Caco-2 (cell line): Measurements from ENCODE around the gene C1QTNF8. TPM values are rescaled to one million over a fixed set of nuclear protein-coding genes. Genes with fewer than 3 reads are reported as not detected.

Experiments used
- BruUV-seq: library from RNA; stranded (reverse); fragments of 400-500 nt; replicated peaks from 2 replicates; lab custom pipeline; 2021; lab: Mats Ljungman, UMichigan
- CTCF ChIA-PET: fragments of 300-600 bp; sonication (Branson Sonifier 250); formaldehyde crosslinking; loops from one replicate; lab custom pipeline; 2022; ENCODE audit warnings: antibody characterized with exemption; lab: Charles Lee
- POLR2A ChIA-PET: fragments of 300-600 bp; sonication (Branson Sonifier 250); formaldehyde crosslinking; loops from one replicate; lab custom pipeline; 2022; ENCODE audit warnings: antibody characterized with exemption; lab: Charles Lee
- DNase-seq, 2 experiments: peaks; one replicate each; pipeline versions ENCODE4 v3.0.0 to v3.0.0-alpha.2; 2020 to 2022
- H3K27me3 ChIP-seq: replicated peaks from 2 replicates; pipeline ENCODE4 v1.6.0; 2011; ENCODE audit warnings: low read length; ENCODE audit not compliant: control insufficient read depth, insufficient read depth
- H3K36me3 ChIP-seq: 2 replicates; pipeline ENCODE4 v1.5.1; 2011; ENCODE audit warnings: low read length; ENCODE audit not compliant: control insufficient read depth, insufficient read depth
- H3K4me1 ChIP-seq: fragments of 250-450 bp; sonication (Bioruptor Pico); 2 replicates; pipeline ENCODE4 v1.5.1; 2020; ENCODE audit warnings: mild to moderate bottlenecking
- H3K4me3 ChIP-seq: 2 replicates; pipeline ENCODE4 v1.5.1; 2011; ENCODE audit warnings: low read depth, mild to moderate bottlenecking, control low read depth, low read length
- H3K9me3 ChIP-seq: fragments of 250-450 bp; sonication (Bioruptor Pico); 2 replicates; pipeline ENCODE4 v1.5.1; 2020; ENCODE audit warnings: mild to moderate bottlenecking, moderate library complexity
- H3K27ac Mint-ChIP-seq: one replicate; pipeline ENCODE4 v1.8.0; 2022; ENCODE audit warnings: mixed read lengths; ENCODE audit not compliant: unreplicated experiment
- H3K27me3 Mint-ChIP-seq: one replicate; pipeline ENCODE4 v1.8.0; 2022; ENCODE audit warnings: mixed read lengths; ENCODE audit not compliant: insufficient read depth, unreplicated experiment
- H3K36me3 Mint-ChIP-seq: one replicate; pipeline ENCODE4 v1.8.0; 2022; ENCODE audit warnings: mild to moderate bottlenecking, mixed read lengths; ENCODE audit not compliant: insufficient read depth, unreplicated experiment
- H3K4me1 Mint-ChIP-seq: one replicate; pipeline ENCODE4 v1.8.0; 2022; ENCODE audit warnings: low read depth, mixed read lengths; ENCODE audit not compliant: unreplicated experiment
- H3K4me3 Mint-ChIP-seq: one replicate; pipeline ENCODE4 v1.8.0; 2022; ENCODE audit warnings: mild to moderate bottlenecking, moderate library complexity, mixed read lengths; ENCODE audit not compliant: unreplicated experiment
- H3K9me3 Mint-ChIP-seq: one replicate; pipeline ENCODE4 v1.8.0; 2022; ENCODE audit warnings: mixed read lengths; ENCODE audit not compliant: unreplicated experiment
- CTCF ChIP-seq, 2 experiments: fragments of 200-600 bp in 1 of 2; IDR thresholded peaks; 1 replicate in 1 of 2; 2 replicates in 1 of 2; pipeline versions ENCODE4 v1.5.1 to v1.8.0; 2011 to 2022; ENCODE audit warnings: antibody characterized with exemption in 1 of 2, control low read depth in 1 of 2, inconsistent platforms in 1 of 2, low read depth in 1 of 2, low read length in 1 of 2, mild to moderate bottlenecking in 1 of 2, moderate library complexity in 1 of 2; ENCODE audit not compliant: insufficient read depth in 1 of 2, severe bottlenecking in 1 of 2, unreplicated experiment in 1 of 2
- intact Hi-C: fragments of 100-400 bp; cut with micrococcal nuclease; formaldehyde crosslinking; loops from one replicate; pipeline ENCODE4 v1.10.0; 2022; ENCODE audit not compliant: unreplicated experiment
- total RNA-seq: library from RNA; stranded (reverse); gene quantifications from 2 replicates; pipeline ENCODE4 v1.2.3, GENCODE V29; 2022

The C1QTNF8 gene
- total RNA-seq, 1 experiment from 2014 or later: not detected

GRCh38 chr16:1061769-1062505 is 34.1 kb downstream of the C1QTNF8 start:
- TF ChIP-seq CTCF (IDR thresholded peaks at IDR 0.05; ENCODE audit: insufficient read depth in 1 of 2, low read depth in 1 of 2, low read length in 1 of 2, severe bottlenecking in 1 of 2, unreplicated experiment in 1 of 2): no peak
- H3K9me3 Mint-ChIP-seq: no peaks in the 10 kb centered on the region
- Histone ChIP-seq H3K4me3 (no peak overlapping the region), H3K36me3 (no peaks in the 10 kb centered on the region), H3K27me3 (no peaks in the 10 kb centered on the region), H3K4me1 (no peaks in the 10 kb centered on the region), H3K9me3 (no peaks in the 10 kb centered on the region)
- ChIA-PET POLR2A (no interaction called here), CTCF (no interaction called here)
- no TSS peak for BruUV-seq
- H3K36me3 Mint-ChIP-seq: no peaks in the 10 kb centered on the region
- H3K4me3 Mint-ChIP-seq: no peak overlapping the region
- no peak for DNase-seq
- intact Hi-C loops: no loop called here
- no peak overlapping the region for H3K27ac Mint-ChIP-seq
- no peaks in the 10 kb centered on the region for H3K4me1 Mint-ChIP-seq
- peaks cover 10% of the 10 kb centered on the region for H3K27me3 Mint-ChIP-seq

DNA sequence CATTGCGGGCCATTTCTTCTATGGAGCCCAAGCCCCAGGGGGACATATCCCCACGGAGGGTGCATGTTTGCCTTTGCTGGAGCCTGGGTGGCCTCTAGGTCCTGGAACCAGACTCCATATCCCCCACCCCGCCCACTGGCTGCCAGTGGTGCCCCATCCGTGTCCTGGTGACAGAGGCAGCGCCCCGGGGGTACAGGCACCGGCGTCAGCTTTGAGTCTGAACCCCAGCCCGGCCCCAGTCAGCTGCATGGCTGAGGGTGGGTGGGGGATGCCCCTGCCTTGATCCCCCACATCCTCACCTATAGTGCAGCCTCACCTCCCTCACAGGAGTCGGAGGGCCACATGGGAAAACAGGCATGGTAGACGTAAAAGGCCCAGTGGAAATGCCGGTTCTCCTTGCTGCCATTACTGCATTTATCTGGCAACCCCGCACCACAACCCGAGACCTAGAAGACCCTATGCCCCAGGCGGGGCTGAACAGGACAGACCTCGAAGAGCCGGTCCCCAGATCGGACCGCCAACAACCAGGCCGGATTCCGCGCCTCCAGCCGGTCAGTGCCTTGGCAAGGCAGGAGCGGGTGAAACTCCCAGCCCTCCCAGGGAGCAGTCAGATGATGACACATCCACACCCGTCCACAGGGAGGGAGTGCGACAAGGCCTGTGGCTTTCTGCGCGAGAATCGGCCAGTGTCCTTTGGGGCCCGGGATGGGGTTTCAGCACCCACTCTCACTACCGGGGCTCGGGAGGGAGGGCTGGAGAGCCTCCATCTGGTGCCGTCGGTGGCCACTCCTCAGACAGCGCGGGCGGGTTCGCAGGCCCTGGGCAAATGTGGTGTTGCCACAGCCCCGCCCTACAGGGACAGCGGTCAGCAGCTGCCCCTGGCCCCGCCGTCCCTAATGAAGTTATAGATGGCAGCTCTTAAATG is 35.4 kb downstream of the C1QTNF8 start:
- no peak overlapping the region for H3K4me3 Mint-ChIP-seq
- no TSS peak for BruUV-seq
- Histone ChIP-seq H3K4me3 (no peak overlapping the region), H3K36me3 (no peaks in the 10 kb centered on the region), H3K27me3 (no peaks in the 10 kb centered on the region), H3K9me3 (no peaks in the 10 kb centered on the region), H3K4me1 (no peaks in the 10 kb centered on the region)
- H3K27ac Mint-ChIP-seq: no peak overlapping the region
- intact Hi-C loops: no loop called here
- H3K9me3 Mint-ChIP-seq: no peaks in the 10 kb centered on the region
- CTCF ChIA-PET: no interaction called here
- no peaks in the 10 kb centered on the region for H3K4me1 Mint-ChIP-seq
- H3K27me3 Mint-ChIP-seq: peaks cover 7% of the 10 kb centered on the region
- no peak for DNase-seq
- POLR2A ChIA-PET: no interaction called here
- TF ChIP-seq CTCF (IDR thresholded peaks at IDR 0.05; ENCODE audit: insufficient read depth in 1 of 2, low read depth in 1 of 2, low read length in 1 of 2, severe bottlenecking in 1 of 2, unreplicated experiment in 1 of 2): no peak
- no peaks in the 10 kb centered on the region for H3K36me3 Mint-ChIP-seq

GRCh38 chr16:1059310-1059709 is 36.7 kb downstream of the C1QTNF8 start:
- peaks cover 4% of the 10 kb centered on the region for H3K27me3 Mint-ChIP-seq
- DNase-seq: no peak
- intact Hi-C loops: no loop called here
- no peaks in the 10 kb centered on the region for H3K36me3 ChIP-seq
- TF ChIP-seq CTCF (IDR thresholded peaks at IDR 0.05; ENCODE audit: insufficient read depth in 1 of 2, low read depth in 1 of 2, low read length in 1 of 2, severe bottlenecking in 1 of 2, unreplicated experiment in 1 of 2): no peak
- BruUV-seq: no TSS peak
- no peak overlapping the region for H3K4me3 Mint-ChIP-seq
- POLR2A ChIA-PET: no interaction called here
- H3K9me3 Mint-ChIP-seq: no peaks in the 10 kb centered on the region
- CTCF ChIA-PET: no interaction called here
- no peaks in the 10 kb centered on the region for H3K9me3 ChIP-seq
- H3K4me3 ChIP-seq: no peak overlapping the region
- H3K27ac Mint-ChIP-seq: no peak overlapping the region
- no peaks in the 10 kb centered on the region for H3K4me1 ChIP-seq
- no peaks in the 10 kb centered on the region for H3K4me1 Mint-ChIP-seq
- no peaks in the 10 kb centered on the region for H3K27me3 ChIP-seq
- no peaks in the 10 kb centered on the region for H3K36me3 Mint-ChIP-seq
